ENCODE measurements around the gene DPYSL5. TPM values are rescaled to one million over a fixed set of nuclear protein-coding genes. Genes with fewer than 3 reads are reported as not detected.

Gene DPYSL5
- total RNA-seq, 1 experiment from 2014 or later: not detected

- no peak for DNase-seq
- Mint-ChIP-seq H3K4me1 (ENCODE audit: low read depth, unreplicated experiment) (no peaks in the 10 kb centered on the region), H3K27me3 (ENCODE audit: unreplicated experiment) (peaks cover 53% of the 10 kb centered on the region), H3K36me3 (ENCODE audit: insufficient read depth, unreplicated experiment) (no peaks in the 10 kb centered on the region), H3K9me3 (ENCODE audit: low read depth, unreplicated experiment) (no peaks in the 10 kb centered on the region), H3K27ac (ENCODE audit: unreplicated experiment) (no peak overlapping the region), H3K4me3 (ENCODE audit: low read depth, unreplicated experiment) (no peak overlapping the region)
- BruUV-seq (replicated peaks): no TSS peak
- TF ChIP-seq, protein P1, sequence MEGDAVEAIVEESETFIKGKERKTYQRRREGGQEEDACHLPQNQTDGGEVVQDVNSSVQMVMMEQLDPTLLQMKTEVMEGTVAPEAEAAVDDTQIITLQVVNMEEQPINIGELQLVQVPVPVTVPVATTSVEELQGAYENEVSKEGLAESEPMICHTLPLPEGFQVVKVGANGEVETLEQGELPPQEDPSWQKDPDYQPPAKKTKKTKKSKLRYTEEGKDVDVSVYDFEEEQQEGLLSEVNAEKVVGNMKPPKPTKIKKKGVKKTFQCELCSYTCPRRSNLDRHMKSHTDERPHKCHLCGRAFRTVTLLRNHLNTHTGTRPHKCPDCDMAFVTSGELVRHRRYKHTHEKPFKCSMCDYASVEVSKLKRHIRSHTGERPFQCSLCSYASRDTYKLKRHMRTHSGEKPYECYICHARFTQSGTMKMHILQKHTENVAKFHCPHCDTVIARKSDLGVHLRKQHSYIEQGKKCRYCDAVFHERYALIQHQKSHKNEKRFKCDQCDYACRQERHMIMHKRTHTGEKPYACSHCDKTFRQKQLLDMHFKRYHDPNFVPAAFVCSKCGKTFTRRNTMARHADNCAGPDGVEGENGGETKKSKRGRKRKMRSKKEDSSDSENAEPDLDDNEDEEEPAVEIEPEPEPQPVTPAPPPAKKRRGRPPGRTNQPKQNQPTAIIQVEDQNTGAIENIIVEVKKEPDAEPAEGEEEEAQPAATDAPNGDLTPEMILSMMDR (IDR thresholded peaks at IDR 0.05; ENCODE audit: unreplicated experiment): no peak
- intact Hi-C loops (cut with micrococcal nuclease; ENCODE audit: unreplicated experiment): no loop called here
- CTCF ChIA-PET: no interaction called here
These were observed 29.7 kb upstream of the DPYSL5 start for GRCh38 chr2:26818255-26818654.

GRCh38 chr2:26818972-26819371 lies 29.0 kb upstream of the DPYSL5 start:
- Mint-ChIP-seq H3K4me1 (ENCODE audit: low read depth, unreplicated experiment) (no peaks in the 10 kb centered on the region), H3K9me3 (ENCODE audit: low read depth, unreplicated experiment) (no peaks in the 10 kb centered on the region), H3K4me3 (ENCODE audit: low read depth, unreplicated experiment) (no peak overlapping the region), H3K27ac (ENCODE audit: unreplicated experiment) (no peak overlapping the region), H3K27me3 (ENCODE audit: unreplicated experiment) (peaks cover 46% of the 10 kb centered on the region), H3K36me3 (ENCODE audit: insufficient read depth, unreplicated experiment) (no peaks in the 10 kb centered on the region)
- no peak for DNase-seq
- TF ChIP-seq, protein P1 (IDR thresholded peaks at IDR 0.05; ENCODE audit: unreplicated experiment): no peak
- CTCF ChIA-PET: no interaction called here
- intact Hi-C loops (cut with micrococcal nuclease; ENCODE audit: unreplicated experiment): no loop called here
- no TSS peak for BruUV-seq (replicated peaks)

- TF ChIP-seq, protein P1 (IDR thresholded peaks at IDR 0.05; ENCODE audit: unreplicated experiment): no peak
- Mint-ChIP-seq H3K27ac (ENCODE audit: unreplicated experiment) (no peak overlapping the region), H3K9me3 (ENCODE audit: low read depth, unreplicated experiment) (no peaks in the 10 kb centered on the region), H3K4me1 (ENCODE audit: low read depth, unreplicated experiment) (no peaks in the 10 kb centered on the region), H3K36me3 (ENCODE audit: insufficient read depth, unreplicated experiment) (no peaks in the 10 kb centered on the region), H3K27me3 (ENCODE audit: unreplicated experiment) (peaks cover 45% of the 10 kb centered on the region), H3K4me3 (ENCODE audit: low read depth, unreplicated experiment) (no peak overlapping the region)
- DNase-seq: no peak
- CTCF ChIA-PET: no interaction called here
- intact Hi-C loops (cut with micrococcal nuclease; ENCODE audit: unreplicated experiment): no loop called here
- no TSS peak for BruUV-seq (replicated peaks)
These were observed 27.0 kb upstream of the DPYSL5 start for GRCh38 chr2:26820932-26821331.

- H3K27ac Mint-ChIP-seq (ENCODE audit: unreplicated experiment): no peak overlapping the region
- CTCF ChIA-PET: no interaction called here
- no peaks in the 10 kb centered on the region for H3K9me3 Mint-ChIP-seq (ENCODE audit: low read depth, unreplicated experiment)
These were observed 25.1 kb upstream of the DPYSL5 start for GRCh38 chr2:26822877-26823276.

More at GRCh38 chr2:26822877-26823276, 25.1 kb upstream of the DPYSL5 start:
- Mint-ChIP-seq H3K36me3 (ENCODE audit: insufficient read depth, unreplicated experiment) (no peaks in the 10 kb centered on the region), H3K4me1 (ENCODE audit: low read depth, unreplicated experiment) (no peaks in the 10 kb centered on the region), H3K27me3 (ENCODE audit: unreplicated experiment) (peaks cover 36% of the 10 kb centered on the region), H3K4me3 (ENCODE audit: low read depth, unreplicated experiment) (no peak overlapping the region)
- TF ChIP-seq, protein P1 (IDR thresholded peaks at IDR 0.05; ENCODE audit: unreplicated experiment): no peak
- no TSS peak for BruUV-seq (replicated peaks)
- DNase-seq: no peak
- intact Hi-C loops (cut with micrococcal nuclease; ENCODE audit: unreplicated experiment): no loop called here

Data from Calu3 (cell line).